Bronchial epithelial cell (primary cell): ENCODE data around the gene RNF220. TPM values are rescaled to one million over a fixed set of nuclear protein-coding genes. Genes with fewer than 3 reads are reported as not detected.

Experiments
- DNase-seq: peaks from one replicate; pipeline ENCODE4 v3.0.0-alpha.2; 2010; ENCODE audit warnings: low read depth
- FAIRE-seq: peaks from 2 replicates; lab custom pipeline; 2011; peaks lifted over from hg19 to GRCh38; lab: Jason Lieb, UNC
- H3K27me3 ChIP-seq: 2 replicates; pipeline ENCODE4 v1.5.1; 2011; ENCODE audit warnings: low read length; ENCODE audit not compliant: control insufficient read depth, insufficient read depth
- H3K36me3 ChIP-seq: 2 replicates; pipeline ENCODE4 v1.5.1; 2011; ENCODE audit warnings: low read length; ENCODE audit not compliant: control insufficient read depth, insufficient read depth
- H3K4me3 ChIP-seq: 2 replicates; pipeline ENCODE4 v1.5.1; 2011; ENCODE audit warnings: mild to moderate bottlenecking, low read depth, low read length, control low read depth
- total RNA-seq: library from RNA; depleted of rRNA; stranded (reverse); fragments of >200 nt; gene quantifications from 2 replicates; pipeline ENCODE4 v1.2.1, GENCODE V29; 2014
- TF ChIP-seq, protein P1 (sequence below): IDR thresholded peaks from 2 replicates; pipeline ENCODE4 v1.5.1; 2011; ENCODE audit warnings: mild to moderate bottlenecking, moderate library complexity, low read length, control low read depth, inconsistent platforms; ENCODE audit not compliant: insufficient read depth, severe bottlenecking

The RNF220 gene
- total RNA-seq, 1 donor from 2014 or later: 94.5 TPM

DNA sequence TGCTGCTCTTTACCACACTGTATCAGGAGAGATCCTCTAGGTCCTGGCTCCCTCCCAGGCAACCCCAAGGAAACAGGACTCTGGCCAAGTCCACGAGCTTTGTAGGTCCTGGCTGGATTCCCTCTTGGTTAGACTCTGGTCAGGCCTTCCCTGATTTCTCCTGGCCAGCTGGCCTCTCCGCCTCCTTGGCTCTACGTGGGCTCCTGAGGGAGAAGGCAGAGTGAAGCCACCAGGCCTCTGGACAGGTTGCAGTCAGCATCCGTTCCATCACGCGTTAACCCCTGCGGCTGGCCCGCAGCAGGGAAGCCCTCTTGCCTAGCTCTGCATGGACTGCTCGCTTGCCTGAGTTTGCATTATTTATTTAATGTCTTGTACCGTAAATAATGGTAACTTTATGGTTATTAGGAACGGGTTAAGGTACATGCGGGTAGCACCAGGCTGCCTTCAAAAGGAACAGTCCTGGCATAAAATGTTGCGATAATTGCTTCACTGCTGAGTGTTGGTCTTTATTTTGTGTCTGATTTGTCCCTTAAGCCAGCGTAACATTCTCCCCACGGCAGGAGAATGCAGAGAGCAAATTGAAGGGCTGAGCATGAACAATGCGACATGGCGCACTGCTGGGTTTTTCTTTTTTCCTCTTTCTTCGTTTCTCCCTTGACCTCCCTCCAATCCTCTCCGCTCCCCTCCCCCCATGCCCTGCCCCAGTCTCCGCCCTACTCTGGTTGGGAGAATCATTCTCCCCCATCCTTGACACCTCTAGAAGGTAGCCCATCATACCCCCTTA lies 100.3 kb downstream of the RNF220 start:
- no peak for FAIRE-seq
- no peak for DNase-seq
- TF ChIP-seq, protein P1, sequence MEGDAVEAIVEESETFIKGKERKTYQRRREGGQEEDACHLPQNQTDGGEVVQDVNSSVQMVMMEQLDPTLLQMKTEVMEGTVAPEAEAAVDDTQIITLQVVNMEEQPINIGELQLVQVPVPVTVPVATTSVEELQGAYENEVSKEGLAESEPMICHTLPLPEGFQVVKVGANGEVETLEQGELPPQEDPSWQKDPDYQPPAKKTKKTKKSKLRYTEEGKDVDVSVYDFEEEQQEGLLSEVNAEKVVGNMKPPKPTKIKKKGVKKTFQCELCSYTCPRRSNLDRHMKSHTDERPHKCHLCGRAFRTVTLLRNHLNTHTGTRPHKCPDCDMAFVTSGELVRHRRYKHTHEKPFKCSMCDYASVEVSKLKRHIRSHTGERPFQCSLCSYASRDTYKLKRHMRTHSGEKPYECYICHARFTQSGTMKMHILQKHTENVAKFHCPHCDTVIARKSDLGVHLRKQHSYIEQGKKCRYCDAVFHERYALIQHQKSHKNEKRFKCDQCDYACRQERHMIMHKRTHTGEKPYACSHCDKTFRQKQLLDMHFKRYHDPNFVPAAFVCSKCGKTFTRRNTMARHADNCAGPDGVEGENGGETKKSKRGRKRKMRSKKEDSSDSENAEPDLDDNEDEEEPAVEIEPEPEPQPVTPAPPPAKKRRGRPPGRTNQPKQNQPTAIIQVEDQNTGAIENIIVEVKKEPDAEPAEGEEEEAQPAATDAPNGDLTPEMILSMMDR: no peak
- H3K27me3 ChIP-seq: peaks cover 2% of the 10 kb centered on the region
- H3K36me3 ChIP-seq: no peaks in the 10 kb centered on the region
- H3K4me3 ChIP-seq: no peak overlapping the region

DNA sequence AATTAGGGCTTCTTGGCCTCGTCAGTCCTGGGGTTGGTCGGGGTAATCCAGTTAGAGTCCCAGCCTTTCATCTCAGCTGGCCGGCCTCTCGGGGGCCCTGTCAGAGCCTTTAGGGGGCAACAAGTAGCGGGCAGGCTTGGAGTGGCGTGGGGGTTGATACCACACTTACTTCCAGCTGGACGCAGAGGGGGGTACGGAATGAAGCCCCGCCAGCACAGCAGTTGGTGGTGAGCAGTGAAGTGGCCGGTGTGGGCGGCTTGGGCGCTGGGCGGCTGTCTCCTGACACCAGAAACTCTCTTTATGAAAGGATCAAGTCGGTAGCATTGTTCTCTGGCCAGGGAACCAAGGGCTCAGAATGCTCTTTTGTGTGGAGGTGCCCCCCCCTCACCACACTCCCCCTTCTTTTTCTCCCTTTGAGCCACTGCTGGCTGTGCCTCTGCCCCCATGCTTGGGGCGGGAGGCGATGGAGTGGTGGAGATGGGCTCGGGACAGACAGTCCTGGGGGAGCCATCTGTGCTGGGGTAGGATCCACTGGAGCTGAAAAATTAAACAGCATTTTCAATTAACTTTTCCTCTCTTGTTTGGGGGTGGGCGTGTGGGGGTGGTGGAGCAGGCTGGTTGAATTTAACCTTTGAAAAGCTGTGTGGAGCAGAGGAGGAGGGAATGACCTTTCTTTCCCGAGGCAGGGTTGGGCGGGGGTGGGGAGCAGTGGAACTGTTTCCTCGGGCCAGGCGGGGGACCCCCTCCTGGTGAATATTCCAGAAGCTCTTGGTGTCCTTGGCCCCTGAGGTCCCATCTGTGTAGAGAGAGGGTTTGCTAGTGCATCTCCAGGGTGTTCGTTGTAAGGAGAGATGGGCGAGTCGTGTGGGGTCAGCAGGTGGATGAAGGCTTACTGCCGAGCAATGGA lies 102.7 kb downstream of the RNF220 start:
- no peaks in the 10 kb centered on the region for H3K36me3 ChIP-seq
- DNase-seq (no peak), FAIRE-seq (no peak)
- H3K27me3 ChIP-seq: peaks cover 2% of the 10 kb centered on the region
- no peak overlapping the region for H3K4me3 ChIP-seq
- TF ChIP-seq, protein P1: no peak

DNA sequence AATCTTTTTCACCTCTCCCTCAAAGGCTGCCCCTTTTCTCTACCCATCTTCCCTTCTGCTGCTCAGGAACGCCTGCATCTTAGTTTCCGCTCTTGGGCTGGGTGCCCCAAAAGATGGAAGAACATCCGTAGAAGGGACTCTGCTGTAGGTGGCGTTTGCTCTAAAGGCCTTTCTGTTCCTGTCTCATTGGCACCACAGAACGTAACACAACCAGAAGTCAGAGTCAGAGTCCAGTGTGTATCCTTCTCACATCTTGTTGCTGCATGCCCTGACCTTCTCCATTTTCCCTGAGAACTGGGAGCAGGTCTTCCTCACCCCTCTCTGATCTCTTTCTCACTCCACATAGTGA lies 103.3 kb downstream of the RNF220 start:
- TF ChIP-seq, protein P1: no peak
- Histone ChIP-seq H3K36me3 (no peaks in the 10 kb centered on the region), H3K27me3 (peaks cover 2% of the 10 kb centered on the region), H3K4me3 (no peak overlapping the region)
- no peak for DNase-seq
- FAIRE-seq: no peak

DNA sequence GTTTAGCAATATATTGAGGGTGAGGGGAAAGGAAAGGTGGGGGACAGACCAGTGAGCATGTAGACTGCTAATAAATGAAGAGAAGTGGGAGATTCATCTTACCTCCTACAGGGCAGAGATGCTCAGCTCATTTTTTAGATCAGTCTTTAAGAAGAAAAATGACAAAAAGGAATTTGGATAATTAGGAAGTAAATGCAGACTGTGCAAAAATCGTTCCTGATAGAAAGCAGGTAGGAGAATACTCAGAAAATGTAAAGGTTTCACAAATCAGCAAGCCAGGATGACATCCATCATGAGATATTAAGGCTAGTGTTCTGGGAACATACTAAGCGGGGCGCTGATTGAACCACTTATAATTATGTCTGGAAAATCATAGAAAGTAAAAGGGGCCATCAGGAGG lies 106.3 kb downstream of the RNF220 start:
- no peaks in the 10 kb centered on the region for H3K36me3 ChIP-seq
- no peak overlapping the region for H3K4me3 ChIP-seq
- TF ChIP-seq, protein P1: no peak
- DNase-seq (no peak), FAIRE-seq (no peak)
- peaks cover 2% of the 10 kb centered on the region for H3K27me3 ChIP-seq

GRCh38 chr1:44511769-44512168 lies 106.7 kb downstream of the RNF220 start:
- H3K27me3 ChIP-seq: peaks cover 2% of the 10 kb centered on the region
- DNase-seq: peak; percentile 16
- H3K36me3 ChIP-seq: no peaks in the 10 kb centered on the region
- TF ChIP-seq, protein P1: no peak
- FAIRE-seq: no peak
- no peak overlapping the region for H3K4me3 ChIP-seq
